ENCODE data around the gene PADI4. TPM values are rescaled to one million over a fixed set of nuclear protein-coding genes. Genes with fewer than 3 reads are reported as not detected.
A peak's percentile ranks its signal among the peaks of the same experiment; 100 is the strongest.
"Not testable (repeated sequence)": the region's sequence is repeated elsewhere in the genome, so short reads cannot be mapped to it uniquely, and the experiment has no call there.

PADI4 gene
- total RNA-seq, 1 donor from 2014 or later: 3.8 TPM

DNA sequence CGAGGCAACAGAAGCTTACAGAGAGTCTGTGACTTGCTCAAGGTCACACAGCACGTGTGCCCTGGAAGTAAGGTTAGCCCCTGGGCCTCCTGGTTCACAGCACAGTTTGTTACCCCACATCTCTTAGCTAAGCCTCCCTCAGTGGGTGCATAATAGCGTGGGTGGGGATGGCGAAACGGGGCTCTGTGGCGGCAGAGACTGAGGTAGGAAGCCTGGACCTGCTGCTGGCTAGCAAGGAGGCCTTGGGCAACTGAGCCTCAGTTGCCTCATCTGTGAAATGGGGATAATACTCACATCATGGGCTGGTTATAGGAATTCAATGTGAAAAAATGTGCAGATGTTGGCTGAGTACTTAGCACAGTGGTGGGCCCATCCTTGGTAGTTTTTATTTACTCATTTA, 596 bp downstream of the PADI4 start:
- DNase-seq (ENCODE audit: low spot score): no peak

DNA sequence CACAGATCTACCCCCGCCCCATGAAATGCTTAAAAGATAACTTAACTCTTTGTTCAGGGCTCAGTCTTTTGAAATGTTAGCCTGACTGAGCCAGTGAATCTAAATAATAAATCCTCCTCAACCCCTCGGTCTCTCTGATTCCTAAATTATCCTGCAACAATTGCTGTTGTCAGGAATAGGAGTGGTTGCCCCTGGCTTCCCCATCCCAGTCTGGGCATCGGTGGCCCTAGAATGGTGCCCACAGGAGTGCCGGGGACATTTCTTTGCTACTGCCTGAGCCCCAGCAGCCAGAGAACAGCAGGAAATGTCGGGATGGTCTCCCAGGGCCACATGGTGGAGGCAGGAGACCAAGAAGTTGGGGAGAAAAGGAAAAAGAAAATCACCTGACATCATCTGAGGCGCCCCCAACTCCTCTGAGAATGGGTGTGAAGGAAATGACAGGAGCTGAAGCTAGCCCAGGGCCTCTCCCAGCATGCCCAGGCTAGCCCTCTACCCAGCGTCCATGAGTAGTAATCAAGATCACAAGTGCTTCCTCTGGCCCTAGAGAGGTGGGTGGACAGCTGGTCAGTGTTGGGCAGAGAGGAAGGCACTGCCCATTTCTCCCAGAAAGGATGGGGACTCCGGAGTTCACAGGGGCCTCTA, 1.6 kb downstream of the PADI4 start:
- intact Hi-C loops (cut with DNase I): no loop called here
- DNase-seq (ENCODE audit: low spot score): no peak
- ATAC-seq: no peak

More for the DNA sequence above, 596 bp downstream of the PADI4 start:
- ATAC-seq: no peak
- intact Hi-C loops (cut with DNase I): no loop called here

DNA sequence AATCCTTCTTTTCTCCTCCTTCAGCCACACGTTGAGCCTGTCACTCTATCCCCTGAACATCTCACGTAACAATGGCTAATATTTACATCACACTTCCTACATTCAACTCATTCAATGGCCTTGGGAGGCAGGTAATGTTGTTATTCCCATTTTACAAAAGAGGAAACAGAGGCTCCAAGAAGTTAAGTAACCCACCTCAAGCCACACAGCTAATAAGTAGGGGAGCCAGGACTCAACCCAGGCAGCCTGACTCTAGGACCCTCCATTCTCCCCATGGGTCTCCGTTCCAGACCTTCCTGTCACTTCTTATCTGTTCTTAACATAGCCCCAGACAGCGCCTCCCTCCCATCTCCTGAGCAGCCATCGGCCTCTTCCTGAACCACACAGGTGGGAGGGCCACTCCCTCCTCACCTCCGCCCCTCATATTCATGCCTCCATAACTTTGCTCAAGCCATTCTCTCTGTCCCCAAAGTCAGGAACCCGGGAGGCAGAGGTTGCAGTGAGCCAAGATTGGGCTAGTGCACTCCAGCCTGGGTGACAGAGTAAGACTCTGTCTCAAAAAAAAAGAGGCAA, 2.2 kb downstream of the PADI4 start:
- no peak for ATAC-seq
- intact Hi-C loops (cut with DNase I): no loop called here

DNA sequence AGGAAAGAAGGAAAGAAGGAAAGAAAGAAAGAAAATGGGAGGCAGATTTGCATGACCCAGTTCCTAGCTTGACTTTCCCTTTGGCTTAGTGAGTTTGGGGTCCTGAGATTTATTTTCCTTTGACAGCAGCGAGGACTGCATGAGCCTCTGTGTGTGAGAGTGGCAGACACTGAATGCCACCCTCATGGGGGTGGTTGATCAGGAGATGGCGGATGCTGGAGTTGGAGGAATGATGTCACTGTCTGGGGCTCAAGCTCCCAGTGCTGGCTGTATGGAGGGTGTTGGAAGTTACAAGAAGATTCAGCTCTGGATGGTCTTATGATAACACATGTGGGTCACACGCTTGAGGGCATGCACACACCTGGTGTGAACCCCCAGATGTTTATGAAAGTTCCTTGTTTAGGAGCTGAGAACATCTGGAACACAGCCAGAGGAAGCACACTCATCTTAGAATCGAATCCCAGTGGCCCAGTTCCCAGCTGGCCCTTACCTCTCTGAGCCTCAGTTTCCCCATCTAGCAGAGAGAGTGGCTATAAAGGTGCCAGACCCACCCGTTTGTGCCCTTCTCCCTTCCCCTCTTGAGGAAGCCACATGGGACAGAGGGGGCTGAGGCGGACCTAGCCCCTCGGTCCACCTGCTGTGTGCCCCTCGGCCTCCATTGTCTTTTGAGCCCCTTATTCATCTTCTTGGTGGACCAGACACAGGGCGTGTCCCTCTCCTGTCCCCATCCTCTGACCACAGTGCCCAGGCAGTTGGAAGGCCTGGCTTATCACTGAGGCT, 5.7 kb downstream of the PADI4 start:
- intact Hi-C loops (cut with DNase I): no loop called here
- ATAC-seq (no peak), DNase-seq (ENCODE audit: low spot score) (no peak)

More for the DNA sequence above, 2.2 kb downstream of the PADI4 start:
- no peak for DNase-seq (ENCODE audit: low spot score)

DNA sequence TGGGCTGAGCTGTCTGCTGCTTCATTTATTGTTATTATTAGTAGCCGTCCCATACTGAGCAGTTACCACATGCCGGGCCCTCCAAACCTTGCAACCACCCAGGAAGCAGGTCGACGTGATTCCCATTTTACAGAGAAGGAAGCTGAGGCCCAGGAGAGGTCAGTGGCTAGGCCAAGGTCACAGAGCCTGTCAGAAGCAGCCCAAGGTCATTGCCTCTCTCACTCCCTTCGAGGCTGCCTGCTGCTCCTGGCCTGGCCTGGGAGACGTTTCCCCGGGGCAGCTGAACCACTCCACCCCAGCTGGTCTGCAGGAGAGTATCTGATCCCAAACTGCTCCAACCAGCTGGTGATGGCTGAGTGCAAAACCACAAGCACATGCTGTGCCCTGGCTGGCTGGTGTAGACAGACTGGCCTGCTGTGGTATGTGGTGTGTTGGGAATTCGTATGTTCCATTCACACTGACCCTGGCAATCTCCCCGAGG, 6.5 kb downstream of the PADI4 start:
- ATAC-seq (no peak), DNase-seq (ENCODE audit: low spot score) (no peak)
- intact Hi-C loops (cut with DNase I): no loop called here

DNA sequence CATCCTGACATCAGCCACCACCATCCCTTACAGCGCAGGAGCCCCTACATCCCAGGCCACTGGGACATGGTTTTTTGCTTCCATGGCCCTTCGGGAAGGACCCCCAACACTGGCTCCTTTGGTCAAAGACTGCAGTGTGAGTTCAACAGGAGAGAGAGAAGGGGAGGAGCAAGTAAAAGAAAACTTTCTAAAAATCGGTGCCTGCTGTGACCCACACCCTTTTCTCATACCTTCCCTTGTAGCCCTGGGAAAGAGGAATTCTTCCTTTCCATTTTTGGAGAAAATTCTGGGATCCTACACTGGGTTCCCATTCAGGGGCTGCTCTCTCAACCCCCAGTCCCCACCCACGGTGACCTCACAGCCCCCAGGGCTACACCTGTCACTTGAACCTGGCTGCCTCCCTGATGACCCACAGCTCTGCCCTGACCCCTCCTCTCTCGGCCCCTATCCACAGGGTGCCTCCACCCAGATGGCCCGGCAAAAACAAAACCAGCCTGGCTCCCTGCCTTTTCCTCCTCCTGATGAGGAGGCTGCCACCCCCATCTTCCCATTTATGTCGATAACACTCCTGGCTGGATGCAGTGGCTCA, 7.6 kb downstream of the PADI4 start:
- ATAC-seq: no peak
- peak; percentile 30 for DNase-seq (ENCODE audit: low spot score)
- intact Hi-C loops (cut with DNase I): no loop called here

DNA sequence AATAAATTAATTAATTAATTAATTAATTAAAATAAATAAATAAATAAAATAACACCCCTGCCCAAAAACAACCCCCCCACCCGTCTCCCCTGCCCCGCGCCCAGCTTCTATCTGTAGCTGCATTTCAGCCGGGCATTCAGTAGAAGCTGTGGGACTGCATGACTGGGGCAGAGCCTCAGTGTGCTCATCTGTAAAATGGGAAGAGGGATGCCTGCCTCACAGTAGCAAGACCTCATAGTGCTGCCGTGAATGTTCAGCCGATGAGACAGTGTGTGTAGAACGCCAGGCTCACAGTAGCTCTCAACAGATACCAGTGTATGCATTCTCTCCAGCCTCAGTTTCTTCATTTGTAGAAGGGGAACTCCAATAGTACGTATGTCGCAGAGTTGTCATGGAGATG, 8.7 kb downstream of the PADI4 start:
- DNase-seq (ENCODE audit: low spot score) (peak; percentile 21), ATAC-seq (no peak)
- intact Hi-C loops (cut with DNase I): no loop called here

DNA sequence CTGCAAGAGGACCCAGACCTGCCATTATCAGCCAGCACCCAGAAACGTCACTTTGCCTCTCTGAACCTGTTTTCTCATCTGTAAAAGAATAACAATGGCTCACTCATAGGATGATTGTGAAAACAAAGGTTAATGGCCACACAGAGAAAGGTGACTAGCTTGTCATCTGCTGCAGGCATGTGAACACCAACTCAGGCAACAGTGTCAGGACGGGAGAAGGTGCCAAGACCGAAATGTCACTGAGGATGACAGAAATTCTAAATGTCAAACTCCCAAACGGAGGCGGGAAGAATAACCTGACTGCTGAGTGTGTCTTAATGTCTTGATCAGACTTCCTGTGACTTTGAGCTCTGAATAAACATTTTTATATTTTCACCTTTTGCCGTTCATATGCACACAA, 10.3 kb downstream of the PADI4 start:
- intact Hi-C loops (cut with DNase I): no loop called here
- DNase-seq (ENCODE audit: low spot score): no peak
- ATAC-seq: no peak

DNA sequence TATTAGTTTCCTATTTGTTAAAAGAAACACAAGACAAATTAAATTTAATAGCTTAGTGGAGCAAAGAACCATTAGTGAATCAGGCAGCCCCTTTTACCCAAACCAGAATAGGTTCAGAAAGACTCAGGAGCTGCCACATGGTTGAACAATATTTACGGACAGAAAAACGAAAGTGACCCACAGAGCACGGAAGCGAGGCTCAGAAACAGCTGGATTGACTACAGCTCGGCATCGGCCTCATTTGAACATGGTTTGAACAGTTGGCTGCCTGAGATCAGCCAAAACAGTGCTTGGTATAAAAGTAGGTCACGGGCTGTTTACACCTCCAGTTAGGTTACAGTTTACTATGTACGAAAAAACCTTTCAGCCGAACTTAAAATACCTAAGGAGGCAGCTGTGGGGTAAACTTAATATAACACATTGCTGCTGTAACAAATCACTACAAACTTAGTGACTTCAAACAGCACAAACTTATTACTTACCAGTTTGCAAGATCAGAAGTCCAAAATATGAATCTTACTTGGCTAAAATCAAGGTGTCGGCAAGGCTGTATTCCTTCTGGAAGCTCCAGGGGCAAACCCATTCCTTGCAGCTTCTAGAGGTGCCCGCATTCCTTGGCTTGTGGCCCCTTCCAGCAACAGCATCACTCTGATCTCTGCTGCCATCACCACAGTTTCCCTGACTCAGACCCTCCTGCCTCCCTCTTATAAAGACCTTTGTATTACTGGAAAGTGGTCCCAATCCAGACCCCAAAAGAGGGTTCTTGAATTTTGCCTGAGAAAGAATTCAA, 11.8 kb downstream of the PADI4 start:
- no peak for ATAC-seq
- peak; percentile 5 for DNase-seq (ENCODE audit: low spot score)
- intact Hi-C loops (cut with DNase I): no loop called here

DNA sequence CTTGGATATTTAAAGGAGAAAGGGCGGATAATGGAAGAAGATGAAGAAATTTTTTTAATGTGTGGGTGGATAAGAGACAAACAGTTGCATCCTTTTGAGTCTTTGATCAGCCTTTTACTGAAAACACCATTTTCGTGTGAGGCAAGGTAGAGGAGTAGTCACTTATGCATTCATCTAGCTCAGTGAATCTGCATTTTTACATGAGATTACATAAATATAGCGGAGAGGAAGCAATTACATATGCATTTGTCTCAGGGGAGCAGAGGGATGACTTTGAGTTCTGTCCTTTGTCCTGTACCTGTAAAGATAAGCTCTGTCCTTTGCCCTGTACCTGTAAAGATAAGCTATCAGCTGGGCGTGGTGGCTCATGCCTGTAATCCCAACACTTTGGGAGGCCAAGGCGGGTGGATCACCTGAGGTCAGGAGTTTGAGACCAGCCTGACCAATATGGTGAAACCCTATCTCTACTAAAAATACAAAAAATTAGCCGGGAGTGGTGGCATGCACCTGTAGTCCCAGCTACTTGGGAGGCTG, 13.9 kb downstream of the PADI4 start:
- not testable (repeated sequence) for DNase-seq (ENCODE audit: low spot score)

DNA sequence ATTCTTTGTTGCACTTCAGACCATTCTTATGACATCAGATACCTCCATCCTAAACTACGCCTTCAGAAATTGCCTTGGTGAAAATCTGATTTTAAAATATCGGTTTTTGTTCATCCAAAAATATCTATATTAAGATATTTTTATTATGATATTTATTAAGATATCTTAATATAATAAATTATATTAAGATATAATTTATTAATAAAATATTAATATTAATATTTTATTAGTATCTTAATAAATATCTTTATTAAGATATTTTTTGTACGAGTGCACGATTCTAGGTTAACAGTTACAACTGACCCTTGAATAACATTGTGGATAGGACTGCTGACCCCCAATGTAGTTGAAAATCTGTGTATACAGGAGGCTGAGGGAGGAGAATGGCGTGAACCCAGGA, 20.9 kb downstream of the PADI4 start:
- ATAC-seq: no peak
- DNase-seq (ENCODE audit: low spot score): no peak
- intact Hi-C loops (cut with DNase I): no loop called here

More for the DNA sequence above, 13.9 kb downstream of the PADI4 start:
- intact Hi-C loops (cut with DNase I); ATAC-seq: not testable (repeated sequence)

DNA sequence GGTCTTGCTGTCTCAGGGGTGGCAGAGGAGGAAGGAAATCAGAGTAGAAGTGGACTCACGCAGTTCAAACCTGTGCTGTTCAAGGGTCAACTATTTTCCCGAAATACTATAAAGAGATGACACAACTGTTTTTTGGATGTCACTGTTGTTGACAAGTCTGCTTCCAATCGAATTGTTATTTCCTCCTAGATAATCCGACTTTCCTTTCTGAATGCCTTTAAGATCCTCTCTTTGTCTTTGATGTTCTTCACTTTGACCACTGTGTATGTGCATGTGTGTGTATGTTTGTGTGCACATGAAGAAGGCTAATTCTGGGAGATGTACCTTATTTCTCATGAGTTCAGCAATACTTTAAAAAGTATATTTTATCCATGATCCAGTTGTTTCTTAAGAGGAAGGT, 21.6 kb downstream of the PADI4 start:
- ATAC-seq: no peak
- intact Hi-C loops (cut with DNase I): no loop called here
- DNase-seq (ENCODE audit: low spot score): no peak

DNA sequence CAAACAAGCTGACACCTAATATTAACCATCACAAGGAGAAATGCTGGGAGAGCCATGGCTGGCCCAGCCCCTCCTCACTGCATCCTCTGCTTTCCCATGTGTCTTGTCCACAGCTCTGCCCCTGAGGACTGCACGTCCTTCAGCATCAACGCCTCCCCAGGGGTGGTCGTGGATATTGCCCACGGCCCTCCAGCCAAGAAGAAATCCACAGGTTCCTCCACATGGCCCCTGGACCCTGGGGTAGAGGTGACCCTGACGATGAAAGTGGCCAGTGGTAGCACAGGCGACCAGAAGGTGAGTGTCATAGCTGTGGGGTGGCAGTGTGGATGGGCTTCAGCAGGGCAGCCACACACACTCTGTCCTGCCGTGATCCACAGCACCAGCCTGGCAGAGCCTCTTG, 22.9 kb downstream of the PADI4 start:
- no peak for ATAC-seq
- no peak for DNase-seq (ENCODE audit: low spot score)
- intact Hi-C loops (cut with DNase I): no loop called here

DNA sequence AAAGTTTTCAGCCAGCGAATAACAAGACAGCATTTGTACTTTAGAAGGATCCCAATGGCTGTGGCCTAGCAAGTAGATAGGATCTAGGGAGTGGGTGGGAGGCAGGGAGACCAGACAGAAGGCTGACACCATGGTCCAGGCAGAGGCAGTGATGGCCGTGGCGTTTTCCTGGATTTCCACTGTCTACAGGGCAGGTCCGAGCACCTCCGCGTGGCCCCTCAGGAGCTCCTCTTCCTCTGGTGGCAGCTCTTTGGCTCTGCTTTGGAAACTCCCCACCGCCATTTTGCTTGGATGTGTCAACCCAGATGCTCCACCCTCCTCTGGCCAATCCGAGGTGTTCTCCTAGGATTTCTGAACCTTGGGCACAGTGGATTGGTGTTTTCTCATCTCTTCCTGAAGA, 25.1 kb downstream of the PADI4 start:
- DNase-seq (ENCODE audit: low spot score): no peak
- no peak for ATAC-seq
- intact Hi-C loops (cut with DNase I): no loop called here

DNA sequence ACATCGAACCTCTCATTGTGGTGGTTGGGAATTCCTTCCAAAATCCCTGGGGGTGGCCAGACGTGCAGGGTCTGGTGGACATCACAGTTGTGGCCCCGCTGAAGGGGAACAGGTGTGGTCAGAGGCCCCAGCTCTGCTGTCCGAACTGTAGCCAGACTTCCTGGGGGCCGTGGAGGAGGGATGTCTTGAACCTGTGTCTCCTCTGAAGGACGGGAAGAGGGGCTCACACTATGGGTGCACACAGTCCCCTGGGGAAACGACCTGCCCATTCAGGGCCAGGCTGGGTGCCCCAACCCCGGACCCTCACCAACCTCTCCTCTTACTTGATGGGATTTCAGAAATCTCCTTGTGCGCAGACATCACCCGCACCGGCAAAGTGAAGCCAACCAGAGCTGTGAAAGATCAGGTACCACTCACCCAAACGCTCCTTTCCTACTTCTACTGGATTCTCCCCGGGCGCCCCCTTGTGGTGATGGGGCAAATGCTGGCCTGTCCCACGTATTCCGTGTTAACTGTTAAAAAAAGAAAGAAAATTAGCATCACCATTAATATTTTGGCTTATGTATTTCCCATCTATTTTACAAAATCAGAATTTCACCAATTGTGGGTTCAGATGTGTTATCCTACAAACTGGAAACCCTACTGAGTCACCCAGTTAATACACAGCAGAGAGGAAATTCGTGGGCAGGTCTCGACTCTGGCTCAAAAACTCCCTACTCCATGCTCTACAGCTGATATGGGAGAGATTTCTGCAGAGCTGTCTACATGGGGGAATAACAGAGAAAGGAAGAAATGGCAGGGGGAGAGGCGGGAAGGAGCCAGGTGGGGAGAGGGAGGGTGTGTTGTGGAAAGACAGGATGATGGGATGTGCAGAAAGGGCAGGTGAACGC, 28.1 kb downstream of the PADI4 start:
- ATAC-seq (no peak), DNase-seq (ENCODE audit: low spot score) (peak; percentile 73)
- intact Hi-C loops (cut with DNase I): no loop called here

DNA sequence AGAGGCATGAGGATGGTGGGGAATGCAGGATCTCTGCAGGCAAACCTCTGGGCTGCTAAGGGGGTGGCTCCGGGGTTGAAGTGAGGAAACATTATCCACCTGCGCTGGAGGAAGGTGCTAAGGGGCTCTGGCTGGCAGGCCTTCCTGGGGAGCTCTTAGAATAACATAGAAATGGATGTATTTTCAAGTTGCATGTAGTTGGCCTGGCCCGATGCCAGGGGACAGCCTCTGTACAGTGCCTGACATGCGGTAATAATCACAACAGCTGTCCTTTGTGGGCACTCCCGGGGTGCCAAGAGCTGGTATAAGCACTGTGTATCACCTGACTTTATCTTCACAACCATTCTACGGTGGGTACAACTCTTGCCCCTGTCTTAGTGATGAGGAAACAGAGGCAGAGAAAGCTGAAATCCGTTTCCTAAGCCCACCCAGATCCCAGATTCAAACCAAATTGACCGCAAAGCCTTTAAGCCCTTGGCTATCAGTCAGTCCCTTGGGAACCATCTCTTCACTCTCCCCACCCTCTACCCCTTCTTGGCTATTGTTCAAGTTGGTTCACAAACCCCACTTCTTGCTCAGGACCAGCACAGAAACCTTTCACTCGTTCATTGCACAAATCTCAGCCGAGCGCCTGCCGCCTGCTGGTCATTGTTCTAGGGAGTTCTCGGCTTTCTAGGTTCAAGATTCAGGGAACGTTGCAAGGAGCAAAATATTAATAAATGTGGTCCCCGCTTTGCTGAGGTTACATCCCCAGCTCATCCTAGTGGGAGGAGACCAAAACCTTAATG, 30.9 kb downstream of the PADI4 start:
- no peak for ATAC-seq
- DNase-seq (ENCODE audit: low spot score): no peak
- intact Hi-C loops (cut with DNase I): no loop called here

DNA sequence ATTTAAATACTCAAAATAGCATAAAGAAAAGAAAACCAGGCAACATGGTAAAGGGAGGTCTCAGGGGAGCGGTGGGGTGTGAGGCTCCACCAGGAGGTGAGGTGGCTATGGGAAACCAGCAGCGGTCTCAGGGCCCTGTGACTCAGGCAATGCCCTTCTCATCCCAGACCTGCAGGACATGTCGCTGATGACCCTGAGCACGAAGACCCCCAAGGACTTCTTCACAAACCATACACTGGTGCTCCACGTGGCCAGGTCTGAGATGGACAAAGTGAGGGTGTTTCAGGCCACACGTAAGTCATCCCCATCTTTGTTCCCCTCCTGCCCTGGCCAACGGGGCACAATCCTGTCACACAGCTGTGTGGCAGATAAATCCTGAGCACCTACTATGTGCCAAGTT, 31.5 kb downstream of the PADI4 start:
- ATAC-seq (no peak), DNase-seq (ENCODE audit: low spot score) (no peak)
- intact Hi-C loops (cut with DNase I): no loop called here

Data from sciatic nerve (tissue), 2 donors.